Skeletal muscle tissue (tissue), 4 donors: ENCODE results near the gene OBSCN. TPM values are rescaled to one million over a fixed set of nuclear protein-coding genes. Genes with fewer than 3 reads are reported as not detected.

Experiments used
- H3K27ac ChIP-seq: one replicate; pipeline ENCODE4 v1.7.0; 2013; ENCODE audit warnings: mild to moderate bottlenecking, low read depth, low read length, inconsistent platforms
- H3K27me3 ChIP-seq, 3 donors: one replicate each; pipeline ENCODE4 v1.7.0; 2013; ENCODE audit warnings: low read length in 3 of 3; ENCODE audit not compliant: control insufficient read depth in 3 of 3, insufficient read depth in 3 of 3
- H3K36me3 ChIP-seq, 3 donors: one replicate each; pipeline ENCODE4 v1.7.0; 2013; ENCODE audit warnings: low read length in 3 of 3; ENCODE audit not compliant: control insufficient read depth in 3 of 3, insufficient read depth in 3 of 3
- H3K4me1 ChIP-seq, 3 donors: one replicate each; pipeline ENCODE4 v1.7.0; 2013; ENCODE audit warnings: low read length in 3 of 3, mild to moderate bottlenecking in 3 of 3; ENCODE audit not compliant: control insufficient read depth in 3 of 3, insufficient read depth in 3 of 3
- H3K4me3 ChIP-seq, 3 donors: one replicate each; pipeline ENCODE4 v1.7.0; 2013; ENCODE audit warnings: low read length in 3 of 3
- H3K9ac ChIP-seq, 3 donors: one replicate each; pipeline ENCODE4 v1.7.0; 2013; ENCODE audit warnings: low read length in 3 of 3, mild to moderate bottlenecking in 3 of 3, moderate library complexity in 2 of 3, low read depth in 1 of 3
- H3K9me3 ChIP-seq, 3 donors: one replicate each; pipeline ENCODE4 v1.7.0; 2013; ENCODE audit warnings: low read length in 3 of 3; ENCODE audit not compliant: control insufficient read depth in 3 of 3
- total RNA-seq: library from RNA; depleted of rRNA; stranded (reverse); fragments of >200 nt; gene quantifications from one replicate; pipeline ENCODE4 v1.2.3, GENCODE V29; 2014
- donor health status: Osteomylitis.

OBSCN gene
- total RNA-seq, 1 donor from 2014 or later = 460 TPM

DNA sequence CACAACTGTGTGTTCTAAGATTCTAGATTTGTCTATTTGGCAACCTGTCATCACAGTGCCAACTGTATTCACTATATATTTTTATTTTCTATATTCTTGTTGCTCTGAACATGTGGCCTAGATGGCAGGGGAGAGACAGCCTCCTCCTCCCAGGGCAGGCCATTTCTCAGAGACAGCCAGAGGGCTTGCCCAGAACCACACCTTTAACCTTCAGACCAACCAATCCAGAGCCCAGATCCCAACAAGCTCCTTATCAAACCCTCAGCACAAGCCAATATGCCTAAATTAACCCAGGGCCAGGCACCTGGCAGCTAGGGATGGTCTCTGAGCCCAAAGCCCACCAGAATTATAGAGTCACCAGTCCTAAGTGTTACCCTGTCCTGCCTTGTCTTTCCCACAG is 179.5 kb downstream of the OBSCN start:
- no peaks in the 10 kb centered on the region for H3K36me3 ChIP-seq

DNA sequence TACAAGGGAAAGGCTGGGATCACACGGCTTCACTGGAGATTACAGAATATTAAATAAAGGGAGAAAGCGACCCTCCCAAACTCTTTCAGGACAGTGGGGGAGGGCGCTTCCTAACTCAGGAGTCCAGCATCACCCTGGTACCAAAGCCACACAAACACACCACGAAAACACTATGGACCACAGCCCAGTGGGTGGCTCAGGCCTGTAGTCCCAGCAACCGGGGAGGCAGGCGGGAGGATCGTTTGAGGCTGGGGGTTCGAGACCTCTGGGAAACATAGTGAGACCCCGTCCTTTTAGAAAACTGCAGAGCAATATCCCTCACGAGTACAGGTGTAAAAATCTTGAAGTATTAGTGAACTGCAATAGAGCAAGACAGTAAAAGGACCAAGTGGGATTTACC is 182.8 kb downstream of the OBSCN start:
- Histone ChIP-seq H3K9me3 (no peaks in the 10 kb centered on the region), H3K4me1 (peaks cover 0 to 2% (median 0%) of the 10 kb centered on the region in 3 donors), H3K4me3 (no peak overlapping the region), H3K27ac (no peak overlapping the region), H3K9ac (no peak overlapping the region), H3K36me3 (peaks cover 2 to 9% (median 4%) of the 10 kb centered on the region in 3 donors), H3K27me3 (no peaks in the 10 kb centered on the region)

More for the DNA sequence above, 179.5 kb downstream of the OBSCN start:
- Histone ChIP-seq H3K9me3 (no peaks in the 10 kb centered on the region), H3K9ac (no peak overlapping the region), H3K4me1 (no peaks in the 10 kb centered on the region), H3K27me3 (no peaks in the 10 kb centered on the region), H3K4me3 (no peak overlapping the region), H3K27ac (no peak overlapping the region)

DNA sequence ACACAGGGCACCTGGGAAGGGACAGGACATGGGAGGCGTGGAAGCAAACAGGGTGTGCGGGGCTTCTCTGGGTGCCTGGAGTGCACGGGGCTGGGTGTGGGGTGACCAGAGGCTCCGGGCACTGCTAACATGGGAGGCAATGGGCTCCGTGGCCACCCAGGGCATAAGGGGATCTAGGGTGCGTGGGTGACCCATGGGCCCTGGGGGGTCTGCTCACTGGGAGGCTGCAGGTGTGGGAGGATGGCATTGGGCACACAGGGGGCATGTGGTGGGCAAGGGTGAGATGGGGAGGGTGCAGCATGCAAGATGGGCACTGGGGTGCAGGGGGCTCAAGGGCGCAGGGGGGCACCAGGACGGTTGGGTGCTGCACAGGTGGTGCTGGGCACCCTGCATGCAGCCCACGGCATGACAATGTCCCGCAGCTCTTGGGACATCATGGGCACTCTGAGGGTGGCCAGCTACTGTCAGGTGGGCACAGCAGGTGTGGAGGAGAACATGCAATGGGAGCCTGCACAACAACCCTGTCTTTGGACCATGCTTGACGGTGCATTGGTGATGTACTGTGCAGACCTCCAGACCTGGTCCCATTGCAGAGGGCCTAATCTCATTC is 183.7 kb downstream of the OBSCN start:
- H3K36me3 ChIP-seq = peaks cover 7 to 13% (median 13%) of the 10 kb centered on the region in 3 donors
- H3K9ac ChIP-seq = no peak overlapping the region
- no peaks in the 10 kb centered on the region for H3K9me3 ChIP-seq
- H3K4me1 ChIP-seq = peaks cover 0 to 2% (median 0%) of the 10 kb centered on the region in 3 donors
- H3K27me3 ChIP-seq = no peaks in the 10 kb centered on the region
- no peak overlapping the region for H3K4me3 ChIP-seq
- no peak overlapping the region for H3K27ac ChIP-seq

DNA sequence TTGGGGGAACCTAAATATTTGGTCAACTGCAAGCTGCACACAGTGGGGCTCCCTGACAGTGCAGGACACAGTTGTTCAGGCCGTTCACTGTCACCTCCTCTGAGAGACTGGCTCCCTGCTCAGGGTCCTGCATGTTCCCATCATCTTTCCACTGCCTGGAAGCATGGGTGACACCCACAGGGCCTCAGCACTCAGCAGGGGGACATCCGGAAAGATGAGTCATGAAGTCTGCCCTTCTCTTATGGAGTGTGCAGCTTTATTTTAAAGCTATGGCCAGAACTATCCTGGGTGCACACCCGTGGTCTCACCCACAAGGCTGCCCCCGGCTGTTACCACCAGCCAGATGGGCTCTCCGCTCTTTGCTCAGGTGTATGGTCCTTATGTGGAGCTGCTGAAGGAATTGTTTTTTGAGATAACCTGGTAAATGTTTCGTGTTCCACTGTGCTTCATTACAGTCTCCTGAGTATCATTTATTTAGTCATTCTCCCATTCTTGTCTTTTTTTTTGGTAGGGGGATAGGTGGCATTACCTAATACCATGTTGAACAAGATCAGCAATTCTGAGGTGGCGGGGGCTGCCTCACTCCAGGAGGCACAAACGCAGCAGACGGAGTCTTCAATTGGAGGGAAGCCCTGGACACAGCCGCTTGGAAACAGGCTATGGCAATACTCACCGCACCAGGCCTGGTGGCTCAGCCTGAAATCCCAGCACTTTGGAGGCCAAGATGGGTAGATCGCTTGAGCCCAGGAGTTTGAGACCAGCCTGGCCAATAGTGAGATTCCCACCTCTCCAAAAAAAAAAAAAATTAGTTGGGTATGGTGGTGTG is 184.5 kb downstream of the OBSCN start:
- Histone ChIP-seq H3K36me3 (peaks cover 8 to 19% (median 16%) of the 10 kb centered on the region in 3 donors), H3K27ac (no peak overlapping the region), H3K4me1 (peaks cover 0 to 2% (median 0%) of the 10 kb centered on the region in 3 donors), H3K27me3 (no peaks in the 10 kb centered on the region), H3K9ac (no peak overlapping the region), H3K4me3 (no peak overlapping the region), H3K9me3 (no peaks in the 10 kb centered on the region)

- no peak overlapping the region for H3K9ac ChIP-seq
- H3K4me1 ChIP-seq = peaks cover 0 to 2% (median 0%) of the 10 kb centered on the region in 3 donors
- H3K4me3 ChIP-seq = no peak overlapping the region
- H3K27ac ChIP-seq = no peak overlapping the region
- no peaks in the 10 kb centered on the region for H3K27me3 ChIP-seq
- H3K9me3 ChIP-seq = no peaks in the 10 kb centered on the region
- peaks cover 10 to 26% (median 16%) of the 10 kb centered on the region in 3 donors for H3K36me3 ChIP-seq
Observed at GRCh38 chr1:228393268-228393701, 185.4 kb downstream of the OBSCN start.

DNA sequence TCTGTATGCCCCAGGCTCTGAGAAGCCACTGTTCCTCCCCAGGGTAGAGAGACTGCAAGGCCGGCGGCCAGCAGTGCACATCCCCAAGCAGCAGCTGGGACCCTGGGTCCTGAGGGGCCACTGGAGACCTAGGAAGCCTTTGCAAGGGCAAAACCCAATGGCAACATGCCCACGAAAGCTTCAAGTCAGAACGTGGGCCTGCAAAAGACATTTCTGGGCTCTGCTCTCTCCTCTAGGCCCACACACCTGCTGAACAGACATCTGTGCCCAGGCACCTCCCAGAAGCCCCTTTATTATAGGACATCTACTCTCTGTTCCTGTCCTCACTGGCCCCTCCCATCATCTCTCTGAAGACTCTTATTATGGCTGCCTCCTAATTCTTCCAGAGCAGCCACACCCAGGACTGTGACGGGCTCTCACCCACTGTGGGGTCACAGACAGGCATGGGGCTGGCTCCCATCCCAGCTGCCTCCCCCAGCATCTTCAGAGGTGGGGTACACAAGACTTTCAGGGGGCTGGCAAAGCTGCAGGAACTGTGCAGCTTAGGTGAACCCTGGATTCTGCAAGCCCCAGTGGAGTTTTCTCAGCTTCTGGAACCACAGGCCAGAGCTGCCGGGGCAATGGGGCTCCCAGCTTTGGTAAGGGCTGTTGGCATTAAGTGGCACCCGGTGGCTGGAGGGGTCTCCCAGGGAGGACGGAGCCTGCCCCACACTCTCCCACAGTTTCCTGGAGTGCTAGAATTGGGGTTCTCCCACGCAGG is 186.1 kb downstream of the OBSCN start:
- H3K9me3 ChIP-seq = no peaks in the 10 kb centered on the region
- H3K9ac ChIP-seq = no peak overlapping the region
- no peak overlapping the region for H3K4me3 ChIP-seq
- H3K27me3 ChIP-seq = no peaks in the 10 kb centered on the region
- H3K4me1 ChIP-seq = peaks cover 0 to 2% (median 0%) of the 10 kb centered on the region in 3 donors
- H3K36me3 ChIP-seq = peaks cover 12 to 27% (median 16%) of the 10 kb centered on the region in 3 donors
- H3K27ac ChIP-seq = no peak overlapping the region

- Histone ChIP-seq H3K36me3 (peaks cover 13 to 27% (median 16%) of the 10 kb centered on the region in 3 donors), H3K9ac (no peak overlapping the region)
Observed at GRCh38 chr1:228394571-228395394, 186.9 kb downstream of the OBSCN start.

DNA sequence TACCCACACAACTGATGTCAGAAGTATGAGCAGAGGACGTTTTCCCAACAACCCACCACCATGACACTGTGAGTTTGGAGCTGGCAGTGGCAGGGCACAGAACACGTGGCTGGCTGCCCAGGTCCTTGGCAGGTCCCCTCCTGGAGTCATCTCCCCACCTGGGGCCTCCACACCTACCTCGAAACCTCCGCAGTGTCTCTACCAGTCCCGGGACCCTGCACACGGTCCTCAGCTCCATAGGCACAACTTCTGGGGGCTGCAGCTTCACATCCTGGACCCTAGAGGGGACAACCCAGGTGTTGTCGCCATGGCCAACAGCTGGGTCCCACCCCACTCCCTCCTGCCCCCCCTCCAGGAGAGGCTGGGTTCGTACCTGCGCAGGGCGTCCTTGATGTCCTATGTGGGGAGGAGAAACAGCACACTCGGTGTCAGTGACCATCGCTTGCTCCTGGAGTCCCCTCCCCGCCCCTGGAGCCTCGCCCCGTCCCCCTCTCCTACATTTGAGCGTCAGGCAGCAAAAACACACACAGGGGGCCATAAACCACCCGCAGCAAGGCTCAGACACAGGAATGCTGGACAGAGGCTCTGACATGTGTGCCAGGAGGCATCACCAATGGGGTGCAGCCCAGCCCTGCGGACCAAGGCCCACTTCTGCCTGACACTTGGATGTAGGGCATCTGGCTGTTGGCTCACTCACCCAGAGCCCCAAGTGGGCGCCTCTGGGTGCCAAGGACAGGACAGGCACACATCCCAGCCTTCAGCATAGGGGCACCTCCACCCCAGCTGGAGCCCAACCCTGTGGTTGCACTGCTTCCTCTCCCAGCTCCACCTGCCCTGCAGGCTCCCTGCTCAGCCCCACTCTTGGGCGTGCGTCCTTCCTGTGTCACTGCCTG is 189.2 kb downstream of the OBSCN start:
- Histone ChIP-seq H3K9ac (no peak overlapping the region), H3K9me3 (no peaks in the 10 kb centered on the region), H3K36me3 (peaks cover 16 to 35% (median 18%) of the 10 kb centered on the region in 3 donors)

More at GRCh38 chr1:228394571-228395394, 186.9 kb downstream of the OBSCN start:
- H3K9me3 ChIP-seq = no peaks in the 10 kb centered on the region
- no peak overlapping the region for H3K4me3 ChIP-seq
- H3K27me3 ChIP-seq = no peaks in the 10 kb centered on the region
- H3K4me1 ChIP-seq = peaks cover 0 to 2% (median 0%) of the 10 kb centered on the region in 3 donors
- H3K27ac ChIP-seq = no peak overlapping the region

More for the DNA sequence above, 189.2 kb downstream of the OBSCN start:
- H3K4me3 ChIP-seq = no peak overlapping the region
- H3K27ac ChIP-seq = no peak overlapping the region
- H3K4me1 ChIP-seq = peaks cover 0 to 2% (median 0%) of the 10 kb centered on the region in 3 donors
- H3K27me3 ChIP-seq = no peaks in the 10 kb centered on the region
